GM21423 (cell line): Measurements from ENCODE around the gene KLRC4.
"Not testable (repeated sequence)": the region's sequence is repeated elsewhere in the genome, so short reads cannot be mapped to it uniquely, and the experiment has no call there.

Experiments used
- ATAC-seq: cut with Tn5 transposase; IDR thresholded peaks from one replicate; pipeline ENCODE4 v1.9.1; 2021; ENCODE audit warnings: mild to moderate bottlenecking, moderate library complexity; ENCODE audit not compliant: unreplicated experiment

Gene KLRC4

GRCh38 chr12:10398168-10398567 is 11.4 kb downstream of the KLRC4 start:
- no peak for ATAC-seq

DNA sequence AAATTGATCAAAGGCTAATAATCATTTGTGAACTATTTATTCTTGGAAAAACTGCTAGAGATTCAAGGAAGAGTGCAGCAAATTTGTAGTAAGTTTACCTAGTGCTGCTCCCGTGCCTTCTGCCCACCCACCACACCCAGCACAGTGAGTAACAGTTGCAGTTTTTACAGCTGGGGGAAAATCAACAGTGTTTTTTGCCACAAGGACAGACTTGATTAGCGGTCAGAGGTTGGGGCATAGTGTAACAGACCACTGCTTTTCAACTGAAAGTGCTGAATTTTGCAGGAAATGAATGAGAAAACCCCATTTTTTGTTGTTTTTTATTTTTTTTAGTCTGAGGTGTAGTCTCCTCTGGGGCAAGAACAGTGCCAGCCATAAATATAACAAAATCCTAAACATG is 12.3 kb downstream of the KLRC4 start:
- no peak for ATAC-seq

GRCh38 chr12:10396176-10396575 is 13.4 kb downstream of the KLRC4 start:
- ATAC-seq: not testable (repeated sequence)

DNA sequence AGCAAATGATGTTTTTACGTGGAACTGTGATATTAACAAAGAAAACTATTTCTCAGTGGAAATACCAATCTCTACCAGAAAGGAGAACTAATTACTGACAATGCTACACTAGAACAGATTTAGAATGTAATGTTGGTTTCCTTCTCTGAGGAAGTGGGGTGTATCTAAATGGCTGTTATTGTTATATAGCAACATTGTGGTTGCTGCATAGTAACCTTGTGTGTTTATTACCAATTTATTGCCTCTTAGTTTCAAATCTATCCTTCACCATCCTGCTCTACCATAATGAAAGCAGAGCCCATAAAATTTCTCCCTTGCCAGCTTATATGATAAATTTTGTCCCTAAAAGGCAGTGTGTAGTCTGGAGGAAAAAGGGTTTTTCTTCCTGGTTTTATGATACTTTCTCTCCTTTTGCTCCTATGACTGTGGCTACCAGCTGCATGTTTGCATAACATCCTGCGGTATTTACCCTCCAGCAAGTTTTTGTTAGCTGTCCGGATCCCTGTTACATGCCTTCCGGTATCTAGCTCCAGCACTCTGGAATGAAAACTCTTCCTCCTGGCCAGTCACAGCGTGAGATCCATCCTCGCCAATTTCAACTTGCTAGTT is 14.1 kb downstream of the KLRC4 start:
- peak; percentile 77 for ATAC-seq

DNA sequence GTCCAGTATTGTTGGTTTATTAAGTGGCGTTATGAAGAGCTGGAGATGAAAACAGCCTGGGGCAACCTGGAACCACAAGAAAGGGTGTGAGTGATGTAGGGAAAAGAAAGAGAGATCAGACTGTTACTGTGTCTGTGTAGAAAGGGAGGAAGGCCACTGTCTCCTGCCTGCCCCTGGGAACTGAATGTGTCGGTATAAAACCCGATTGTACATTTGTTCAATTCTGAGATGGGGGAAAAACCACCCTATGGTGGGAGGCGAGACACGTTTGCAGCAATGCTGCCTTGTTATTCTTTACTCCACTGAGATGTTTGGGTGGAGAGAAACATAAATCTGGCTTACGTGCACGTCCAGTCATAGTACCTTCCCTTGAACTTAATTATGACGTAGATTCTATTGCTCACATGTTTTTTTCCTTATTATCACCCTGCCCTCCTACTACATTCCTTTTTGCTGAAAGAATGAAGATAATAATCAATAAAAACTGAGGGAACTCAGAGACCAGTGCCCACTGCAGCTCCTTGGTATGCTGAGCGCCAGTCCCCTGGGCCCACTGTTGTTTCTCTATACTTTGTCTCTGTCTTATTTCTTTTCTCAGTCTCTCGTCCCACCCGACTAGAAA is 14.9 kb downstream of the KLRC4 start:
- ATAC-seq: not testable (repeated sequence)

- no peak for ATAC-seq
These were observed 16.3 kb downstream of the KLRC4 start for GRCh38 chr12:10393291-10393690.

DNA sequence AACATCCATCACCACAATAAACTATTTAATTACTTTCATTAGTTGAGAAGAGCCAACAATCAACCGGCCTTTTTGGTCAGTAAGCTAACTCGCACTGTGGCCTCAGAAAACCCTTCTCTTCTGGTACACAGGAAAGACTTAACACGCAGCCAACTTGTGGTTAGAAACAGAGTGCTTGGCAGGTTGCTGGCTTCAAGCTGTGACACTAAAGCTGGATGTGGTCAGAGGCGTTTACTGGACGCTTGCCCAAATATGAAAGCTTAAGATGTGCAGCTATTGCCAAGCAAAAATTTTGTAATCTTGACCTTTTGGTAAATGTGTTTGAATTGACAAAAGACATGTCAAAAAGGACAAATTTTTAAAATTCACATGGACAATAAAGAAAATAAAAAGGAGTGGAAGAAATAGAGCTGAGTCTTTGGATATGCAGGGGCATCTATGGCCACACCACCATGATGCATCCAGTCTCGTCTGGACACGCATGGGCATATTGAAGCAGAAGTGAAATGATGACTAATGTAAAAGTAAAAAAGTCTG is 17.1 kb downstream of the KLRC4 start:
- ATAC-seq: peak; percentile 80

GRCh38 chr12:10390991-10391390 is 18.6 kb downstream of the KLRC4 start:
- ATAC-seq: not testable (repeated sequence)

DNA sequence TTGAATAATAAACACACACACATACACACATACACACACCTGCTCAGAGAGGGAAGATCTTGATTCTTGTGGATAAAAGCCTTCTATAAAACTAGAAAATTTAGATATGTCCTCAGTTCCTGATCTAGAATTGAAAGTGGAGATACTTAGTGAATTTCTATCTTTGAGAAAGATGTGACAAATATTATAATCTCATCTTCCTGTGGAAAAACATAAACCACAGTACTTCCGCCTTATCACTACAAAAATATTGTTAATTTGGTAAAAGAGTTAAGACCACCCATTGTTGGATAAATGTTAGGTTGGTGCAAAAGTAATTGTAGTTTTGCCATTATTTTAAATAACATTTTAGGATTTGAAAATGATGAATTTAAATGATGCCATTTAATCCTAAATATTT is 19.7 kb downstream of the KLRC4 start, which contains the start of gene KLRK1:
TSS of gene KLRK1 (minus strand) at position 138 of the 400 bp plus-strand sequence. CDS start 1,231 bp downstream, outside the sequence.
- no peak for ATAC-seq

- ATAC-seq: no peak
These were observed 20.7 kb downstream of the KLRC4 start for GRCh38 chr12:10388624-10389413.

DNA sequence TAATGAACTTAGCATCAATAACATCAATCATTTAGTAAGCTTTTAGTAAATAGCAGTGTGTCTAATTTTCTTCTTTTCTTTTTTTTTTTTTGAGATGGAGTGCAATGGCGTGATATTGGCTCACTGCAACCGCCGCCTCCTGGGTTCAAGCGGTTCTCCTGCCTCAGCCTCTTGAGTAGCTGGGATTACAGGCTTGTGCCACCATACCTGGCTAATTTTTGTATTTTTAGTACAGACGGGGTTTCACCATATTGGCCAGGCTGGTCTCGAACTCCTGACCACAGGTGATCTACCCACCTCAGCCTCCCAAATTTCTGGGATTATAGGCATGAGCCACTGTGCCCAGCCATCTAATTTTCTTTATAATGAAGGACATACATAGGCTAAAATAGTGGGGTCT is 22.1 kb downstream of the KLRC4 start:
- not testable (repeated sequence) for ATAC-seq

DNA sequence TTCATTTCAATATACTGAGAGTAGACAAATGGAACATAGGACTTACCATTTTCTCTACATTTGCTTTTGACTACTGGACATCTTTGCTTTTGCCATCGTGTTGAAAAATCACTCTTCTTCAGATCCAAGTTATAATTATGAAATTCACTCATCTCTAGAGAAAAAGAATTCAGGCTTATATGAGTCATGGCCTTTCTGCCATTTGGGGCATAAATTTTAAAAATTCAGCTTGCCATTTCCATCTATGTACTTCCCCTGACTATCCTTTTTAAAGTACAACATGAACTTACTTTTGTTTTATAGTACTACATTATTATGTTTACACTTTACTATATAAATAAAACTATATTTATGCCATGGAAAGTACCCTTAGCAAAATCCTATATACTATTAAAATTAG is 22.7 kb downstream of the KLRC4 start:
- no peak for ATAC-seq

GRCh38 chr12:10385166-10385613 is 24.4 kb downstream of the KLRC4 start:
- ATAC-seq: no peak

- ATAC-seq: no peak
These were observed 25.4 kb downstream of the KLRC4 start for GRCh38 chr12:10384191-10384590.

GRCh38 chr12:10381928-10382628 is 27.5 kb downstream of the KLRC4 start:
- ATAC-seq: no peak

- ATAC-seq: not testable (repeated sequence)
These were observed 30.8 kb downstream of the KLRC4 start for GRCh38 chr12:10378737-10379136.

- ATAC-seq: no peak
These were observed 34.9 kb downstream of the KLRC4 start for GRCh38 chr12:10374624-10375018.

- ATAC-seq: no peak
These were observed 37.0 kb downstream of the KLRC4 start for GRCh38 chr12:10372559-10372958.

DNA sequence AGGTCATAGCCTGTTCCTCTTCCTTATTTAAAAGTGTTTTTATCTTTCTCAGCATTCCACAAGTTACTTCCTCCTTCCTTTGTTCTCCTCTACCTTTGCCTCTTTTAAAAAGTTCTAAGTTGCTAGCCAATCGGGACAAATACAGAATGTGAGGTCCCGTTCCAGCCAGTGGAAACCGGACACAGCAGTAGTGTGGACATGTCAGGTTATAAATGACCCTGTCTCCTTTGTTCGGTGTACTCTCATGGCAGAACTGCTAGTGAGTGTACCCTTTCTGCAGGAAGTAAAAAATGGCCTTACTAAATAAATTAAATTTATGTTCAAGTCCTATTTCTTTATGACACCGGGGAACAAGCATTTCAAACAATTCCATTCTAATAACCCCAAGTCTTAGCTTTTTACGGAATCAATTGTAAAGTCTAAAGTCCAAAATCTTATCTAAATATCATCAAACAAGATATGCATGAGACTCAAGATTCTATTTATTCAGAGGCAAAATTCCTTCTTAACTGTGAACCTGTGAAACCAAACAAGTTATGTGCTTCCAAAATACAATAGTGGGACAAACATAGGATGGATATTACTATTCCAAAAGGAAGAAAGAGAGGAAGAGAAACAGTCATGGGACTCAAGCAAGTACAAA is 37.5 kb downstream of the KLRC4 start:
- ATAC-seq: not testable (repeated sequence)
